ENCODE results near the gene CWC27.

The CWC27 gene

GRCh38 chr5:65041296-65042158 lies 272.8 kb downstream of the CWC27 start:
- no peak for DNase-seq (ENCODE audit: low read depth)
- no peak overlapping the region for H3K4me3 ChIP-seq (ENCODE audit: low read depth, low read length)

DNA sequence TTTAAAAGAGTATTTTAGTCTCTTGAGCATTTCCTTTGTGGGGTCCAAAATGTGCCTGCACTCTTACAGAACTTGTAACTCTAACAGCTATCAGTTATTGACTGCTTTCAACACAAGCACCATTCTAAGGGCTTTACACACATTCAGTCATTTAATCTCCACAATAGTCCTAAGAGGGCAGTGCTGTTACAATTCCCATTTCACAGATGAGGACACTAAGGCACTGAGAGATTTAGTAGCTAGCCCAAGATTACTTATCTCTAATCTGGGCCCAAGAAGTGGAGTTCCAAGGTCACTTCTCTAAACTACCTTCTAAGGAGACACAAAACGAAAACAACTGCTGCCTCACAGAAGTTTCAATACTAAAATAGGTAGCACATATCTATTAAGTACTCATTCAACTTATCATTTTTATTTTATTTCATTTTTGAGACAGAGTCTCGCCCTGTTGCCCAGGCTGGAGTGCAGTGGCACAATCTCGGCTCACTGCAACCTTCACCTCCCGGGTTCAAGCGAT lies 275.2 kb downstream of the CWC27 start:
- no peak for DNase-seq (ENCODE audit: low read depth)
- in situ Hi-C loops (cut with HindIII; ENCODE audit: low sequenced_read_pairs), result no loop called here
- no peak overlapping the region for H3K4me3 ChIP-seq (ENCODE audit: low read depth, low read length)
- no peak for TF ChIP-seq CTCF (IDR thresholded peaks at IDR 0.05; ENCODE audit: low read depth, low read length, missing control alignments)

More at GRCh38 chr5:65041296-65042158, 272.8 kb downstream of the CWC27 start:
- in situ Hi-C loops (cut with HindIII; ENCODE audit: low sequenced_read_pairs), result no loop called here
- no peak for TF ChIP-seq CTCF (IDR thresholded peaks at IDR 0.05; ENCODE audit: low read depth, low read length, missing control alignments)

GRCh38 chr5:65047225-65047624 lies 278.5 kb downstream of the CWC27 start:
- in situ Hi-C loops (cut with HindIII; ENCODE audit: low sequenced_read_pairs), result no loop called here
- no peak for TF ChIP-seq CTCF (IDR thresholded peaks at IDR 0.05; ENCODE audit: low read depth, low read length, missing control alignments)
- no peak for DNase-seq (ENCODE audit: low read depth)
- no peak overlapping the region for H3K4me3 ChIP-seq (ENCODE audit: low read depth, low read length)

- in situ Hi-C loops (cut with HindIII; ENCODE audit: low sequenced_read_pairs), result no loop called here
- TF ChIP-seq CTCF (IDR thresholded peaks at IDR 0.05; ENCODE audit: low read depth, low read length, missing control alignments), result no peak
- no peak overlapping the region for H3K4me3 ChIP-seq (ENCODE audit: low read depth, low read length)
- no peak for DNase-seq (ENCODE audit: low read depth)
Observed at GRCh38 chr5:65047948-65048690, 279.4 kb downstream of the CWC27 start.

GRCh38 chr5:65050140-65050539 lies 281.4 kb downstream of the CWC27 start:
- in situ Hi-C loops (cut with HindIII; ENCODE audit: low sequenced_read_pairs), result no loop called here
- TF ChIP-seq CTCF (IDR thresholded peaks at IDR 0.05; ENCODE audit: low read depth, low read length, missing control alignments), result no peak
- H3K4me3 ChIP-seq (ENCODE audit: low read depth, low read length), result no peak overlapping the region
- no peak for DNase-seq (ENCODE audit: low read depth)

GRCh38 chr5:65050826-65051498 lies 282.2 kb downstream of the CWC27 start:
- no peak for DNase-seq (ENCODE audit: low read depth)
- no peak for TF ChIP-seq CTCF (IDR thresholded peaks at IDR 0.05; ENCODE audit: low read depth, low read length, missing control alignments)
- H3K4me3 ChIP-seq (ENCODE audit: low read depth, low read length), result no peak overlapping the region
- in situ Hi-C loops (cut with HindIII; ENCODE audit: low sequenced_read_pairs), result no loop called here

Data from astrocyte of the cerebellum (primary cell).